HG03457 (cell line): ENCODE results near the gene E2F2.

Source experiments
- ATAC-seq: cut with Tn5 transposase; IDR thresholded peaks from one replicate; pipeline ENCODE4 v1.9.1; 2021; ENCODE audit warnings: moderate number of reproducible peaks; ENCODE audit not compliant: unreplicated experiment

Gene E2F2

DNA sequence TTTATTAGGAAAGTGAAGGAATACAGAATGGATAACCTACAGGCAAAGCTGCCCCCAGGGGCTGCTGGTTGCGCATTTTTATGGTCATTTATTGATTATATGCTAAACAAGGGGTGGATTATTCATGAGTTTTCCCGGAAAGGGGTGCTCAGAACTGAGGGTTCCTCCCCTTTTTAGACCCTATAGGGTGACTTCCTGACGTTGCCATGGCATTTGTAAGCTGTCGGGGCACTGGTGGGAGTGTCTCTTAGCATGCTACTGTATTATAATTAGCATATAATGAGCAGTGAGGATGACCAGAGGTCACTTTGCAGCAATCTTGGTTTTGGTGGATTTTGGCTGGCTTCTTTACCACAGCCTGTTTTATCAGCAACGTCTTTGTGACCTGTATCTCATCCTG, 41.2 kb downstream of the E2F2 start:
- ATAC-seq = no peak

DNA sequence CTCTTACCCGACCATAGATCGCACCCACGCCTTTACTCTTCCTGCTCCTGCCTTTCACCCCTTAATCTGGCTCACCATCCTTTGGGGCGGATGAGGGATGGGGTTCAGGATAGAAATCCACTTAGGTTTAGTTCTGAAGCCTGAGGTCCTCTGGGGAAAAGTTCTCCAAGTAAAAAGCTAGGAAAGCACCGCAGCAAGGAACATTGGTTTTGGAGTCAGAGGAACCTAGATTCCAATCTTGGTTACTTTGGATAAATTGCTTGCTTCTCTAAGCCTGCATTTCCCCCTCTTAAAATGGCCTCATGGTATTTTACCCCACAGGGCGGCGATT, 46.1 kb downstream of the E2F2 start:
- no peak for ATAC-seq

DNA sequence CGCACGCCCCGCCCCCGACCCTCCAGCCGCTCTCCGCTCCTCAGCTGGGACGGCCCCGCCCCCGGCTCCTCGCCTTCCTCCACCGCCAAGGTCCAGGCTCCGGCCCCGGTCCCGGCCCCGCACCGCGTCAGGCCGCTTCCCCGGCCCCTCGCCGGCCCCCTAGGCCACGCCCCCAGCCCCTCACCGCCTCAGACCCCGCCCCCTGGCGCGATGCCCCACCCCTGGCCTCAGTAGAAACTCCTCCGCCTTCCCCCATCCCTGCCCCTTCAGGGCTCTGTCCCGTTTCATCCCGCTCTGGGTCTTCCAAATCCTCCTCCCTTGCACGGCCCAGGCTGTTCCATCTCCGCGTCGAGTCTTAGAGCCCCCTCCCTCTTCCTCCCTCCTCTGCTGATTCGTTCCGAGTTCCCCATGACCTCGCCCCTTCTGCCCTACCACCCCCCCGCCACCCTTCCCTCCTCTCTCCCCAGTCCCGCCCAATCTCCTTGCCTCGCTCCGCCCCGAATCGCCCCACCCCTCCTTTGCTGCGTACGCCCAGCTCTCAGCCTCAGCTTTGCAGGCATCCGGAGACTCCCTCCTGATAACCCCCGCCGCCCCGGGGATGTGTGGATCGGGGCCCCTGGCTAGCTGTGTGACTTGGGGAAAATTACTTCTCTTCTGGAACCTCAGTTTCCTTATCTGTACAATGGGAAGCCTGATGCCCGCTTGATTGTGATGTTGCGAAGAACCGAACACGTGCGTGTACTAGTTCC, 46.6 kb downstream of the E2F2 start:
- no peak for ATAC-seq

DNA sequence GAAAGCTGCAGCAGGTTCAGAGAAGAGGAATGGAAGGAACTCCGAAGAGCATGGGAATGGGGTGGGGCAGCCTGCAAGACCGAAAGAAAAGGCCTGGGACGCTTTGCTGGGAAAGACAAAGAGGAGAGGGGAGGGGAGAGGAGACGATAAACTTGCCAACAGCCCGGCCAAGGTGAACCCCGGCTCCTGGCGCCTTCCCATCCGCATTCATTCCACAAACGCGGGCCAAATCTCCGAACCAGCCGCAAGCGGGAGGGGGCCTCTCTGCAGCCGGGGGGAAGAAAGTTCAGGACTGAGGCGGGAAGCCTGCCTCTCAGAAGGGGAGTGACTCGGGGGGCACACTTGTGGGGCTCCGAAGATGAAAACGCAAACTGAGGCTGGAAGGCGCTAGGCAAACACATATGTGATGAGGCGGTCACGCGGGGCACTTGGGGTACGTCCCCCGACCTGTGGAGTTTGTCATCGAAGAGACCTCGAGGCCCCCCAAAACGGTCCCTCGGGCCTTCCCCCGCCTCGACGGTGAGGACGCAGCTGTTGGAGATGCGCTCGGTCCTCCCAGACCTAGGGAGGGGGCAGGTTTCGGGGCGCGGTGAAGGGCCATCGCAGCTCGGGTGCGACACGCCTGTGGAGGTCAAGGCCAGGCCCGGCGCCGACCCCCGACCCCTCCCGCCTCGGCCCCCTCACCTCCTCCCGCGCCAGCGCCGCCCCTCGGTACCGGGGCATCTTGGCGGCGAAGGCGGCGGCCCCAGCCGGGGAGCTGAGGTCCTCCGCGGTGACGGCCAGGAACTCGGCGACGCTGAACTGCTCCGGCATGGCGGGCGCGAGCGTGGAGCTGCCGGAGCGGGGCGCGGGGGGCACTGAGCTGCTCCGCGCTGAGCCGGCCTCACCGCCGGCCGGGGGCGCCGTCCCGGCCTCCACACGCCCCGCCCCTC, 47.4 kb downstream of the E2F2 start, which contains the start of gene ASAP3:
TSS of gene ASAP3 (minus strand) at position 859 of the 932 bp plus-strand sequence. CDS start at position 813, 46 bp downstream.
- no peak for ATAC-seq

DNA sequence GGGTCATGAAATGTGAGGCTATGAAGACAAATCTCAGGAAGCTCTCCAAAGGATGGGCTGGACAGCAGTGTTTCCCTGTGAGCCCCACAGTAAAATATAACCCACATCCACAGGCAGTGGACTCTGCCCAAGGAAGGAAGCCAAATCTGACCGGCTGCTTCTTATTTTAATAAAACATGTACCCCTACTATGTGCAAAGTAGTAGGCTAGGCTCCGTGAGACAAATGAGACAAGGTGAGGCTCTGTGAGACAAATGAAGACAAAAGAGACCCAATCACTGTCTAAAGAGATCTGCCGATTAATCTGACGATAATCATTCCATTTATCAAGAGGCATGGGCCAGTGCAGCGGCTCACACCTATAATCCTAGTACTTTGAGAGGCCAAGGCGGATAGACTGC, 49.1 kb downstream of the E2F2 start:
- ATAC-seq = no peak

DNA sequence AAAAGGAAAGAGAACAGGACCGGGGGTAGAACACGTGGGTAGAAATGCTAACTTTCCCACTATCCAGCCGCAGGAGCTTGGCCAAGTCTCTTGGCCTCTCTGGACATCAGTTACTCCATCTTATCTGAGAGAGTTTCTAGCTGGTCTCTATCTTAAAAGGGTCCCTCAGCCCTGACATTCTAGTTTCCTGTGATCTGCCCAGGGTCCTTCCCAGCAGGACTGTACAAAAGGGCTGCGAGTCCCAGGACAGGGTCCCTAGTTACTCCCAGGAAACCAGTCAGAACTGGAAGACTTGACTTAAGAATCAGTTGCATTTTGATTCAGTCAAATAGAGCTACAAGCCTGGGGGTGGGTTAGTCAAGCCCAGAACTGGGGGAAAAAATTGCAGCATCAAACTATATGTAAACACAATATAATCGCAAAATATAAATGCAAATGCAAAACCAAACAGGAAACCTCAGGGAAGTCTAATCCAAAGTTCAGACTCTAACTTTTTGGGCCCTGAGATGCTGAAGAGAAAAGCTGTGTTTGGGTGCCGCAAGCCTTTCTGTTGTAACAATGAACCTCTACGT, 49.9 kb downstream of the E2F2 start:
- no peak for ATAC-seq

DNA sequence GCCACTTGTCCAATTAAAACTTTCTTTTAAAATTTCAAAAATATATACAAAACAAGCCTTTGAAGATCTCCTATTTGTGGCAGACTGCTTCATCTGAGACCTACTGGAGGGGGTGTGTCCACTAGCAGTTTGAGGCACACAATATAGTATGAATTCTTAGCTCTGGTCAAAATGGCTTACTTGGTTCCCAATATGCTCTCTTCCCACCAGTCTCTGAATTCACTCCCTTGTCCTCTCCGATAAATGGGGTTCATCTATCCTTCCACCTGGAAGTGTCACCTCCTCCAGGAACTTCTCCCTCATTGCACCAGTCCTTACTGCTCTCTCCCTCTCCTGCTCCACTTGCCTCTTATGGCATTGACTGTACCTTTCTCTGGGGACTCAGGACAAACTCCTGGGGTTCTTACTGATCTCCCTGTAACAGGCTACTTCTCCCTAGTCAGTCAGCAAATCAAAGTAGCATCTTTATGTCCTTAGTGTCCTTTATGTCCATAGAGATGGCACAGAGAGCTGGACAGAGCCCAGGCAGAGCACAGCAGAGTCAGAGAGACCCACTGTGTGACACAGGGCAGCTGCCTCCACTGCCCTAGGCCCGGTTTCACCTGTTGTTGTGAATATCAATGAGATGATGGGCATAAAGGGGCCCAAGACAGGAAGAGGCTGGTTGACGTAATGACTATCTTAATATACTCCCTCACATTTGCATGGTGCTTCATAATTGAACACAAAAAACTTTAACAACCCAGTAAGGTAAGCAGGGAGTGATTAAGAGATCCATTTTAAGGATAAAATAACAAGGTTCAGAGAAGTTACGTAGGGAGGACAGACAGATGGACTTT, 50.6 kb downstream of the E2F2 start:
- ATAC-seq = no peak

DNA sequence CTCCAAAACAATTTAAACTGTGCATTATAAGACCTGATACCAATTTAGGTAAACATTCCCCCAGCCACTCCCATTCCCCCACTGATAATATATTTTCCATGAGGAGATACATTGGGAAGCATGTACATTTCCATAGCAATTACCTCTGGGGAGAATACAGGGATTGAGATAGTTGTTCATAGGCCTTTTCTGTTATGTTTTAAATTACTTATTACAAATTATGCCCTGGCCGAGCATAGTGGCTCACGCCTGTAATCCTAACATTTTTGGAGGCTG, 51.4 kb downstream of the E2F2 start:
- ATAC-seq = no peak

DNA sequence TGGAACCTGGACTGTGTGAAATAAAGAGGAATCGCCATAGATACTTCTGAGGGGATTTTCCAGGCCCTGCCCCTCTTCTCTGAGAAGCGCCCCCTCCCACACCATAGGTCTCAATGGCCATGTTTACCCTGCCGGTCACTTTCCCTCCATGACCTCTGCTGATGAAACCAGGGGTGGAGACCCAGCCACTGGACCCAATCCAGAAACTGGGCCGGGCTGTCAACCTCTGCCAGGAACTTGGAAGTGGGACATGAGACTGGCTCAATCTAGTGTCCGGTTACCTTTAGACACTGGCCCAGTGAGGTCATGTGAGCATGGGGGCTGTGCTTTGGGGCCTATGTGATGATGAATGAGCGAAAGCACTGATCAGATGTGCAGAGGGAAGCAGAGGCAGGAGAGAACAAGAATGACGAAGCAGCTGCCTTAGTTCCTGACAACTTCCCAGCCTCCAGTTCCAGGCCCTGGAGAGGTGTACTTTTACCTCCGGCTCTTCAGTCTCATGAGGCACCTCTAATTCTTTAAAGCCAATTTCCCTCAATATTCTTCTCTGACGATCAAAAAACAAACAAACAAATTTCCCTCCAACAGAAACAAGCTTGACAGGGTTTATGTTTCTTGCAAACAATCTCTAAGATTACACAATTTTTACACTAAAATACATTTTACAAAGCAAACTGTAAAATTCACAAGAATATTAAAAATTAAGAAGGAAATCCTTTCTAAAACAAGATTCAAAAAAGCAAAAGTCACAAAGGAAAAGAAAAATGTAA, 52.0 kb downstream of the E2F2 start:
- no peak for ATAC-seq

DNA sequence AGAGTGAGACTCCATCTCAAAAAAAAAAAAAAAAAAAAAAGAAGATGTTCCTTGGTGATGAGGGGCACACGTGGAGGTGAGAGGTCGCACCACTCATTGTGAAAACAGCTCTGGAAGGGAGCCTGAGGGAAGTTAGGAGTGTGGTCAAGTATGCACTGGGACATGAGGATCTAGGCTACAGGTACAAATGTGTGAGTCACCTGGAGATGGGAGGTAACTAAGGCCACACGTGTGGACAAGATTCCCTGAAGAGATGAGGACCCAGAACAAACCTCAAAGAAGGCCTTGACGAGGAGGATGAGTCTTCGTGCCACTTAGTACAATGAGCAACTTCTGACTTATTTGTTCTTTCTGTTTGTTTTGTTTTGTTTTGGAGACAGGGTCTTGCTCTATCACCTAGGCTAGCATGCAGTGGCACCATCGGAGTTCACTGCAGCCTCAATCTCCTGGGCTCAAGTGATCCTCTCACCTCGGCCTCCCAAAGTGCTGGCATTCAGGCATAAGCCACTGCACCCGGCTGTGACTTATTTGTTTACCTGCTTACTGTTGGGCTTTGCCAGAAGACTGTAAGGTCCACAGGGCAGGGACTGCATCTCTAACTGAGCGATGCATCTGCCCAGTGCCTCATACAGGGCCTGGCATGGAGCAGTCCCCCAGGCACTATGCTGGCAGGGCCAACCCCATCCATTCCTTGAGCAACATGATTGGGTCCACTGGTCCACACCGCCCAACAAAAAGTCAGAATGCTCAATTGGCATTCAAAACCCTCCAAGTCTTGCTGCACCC, 53.5 kb downstream of the E2F2 start:
- ATAC-seq = no peak

DNA sequence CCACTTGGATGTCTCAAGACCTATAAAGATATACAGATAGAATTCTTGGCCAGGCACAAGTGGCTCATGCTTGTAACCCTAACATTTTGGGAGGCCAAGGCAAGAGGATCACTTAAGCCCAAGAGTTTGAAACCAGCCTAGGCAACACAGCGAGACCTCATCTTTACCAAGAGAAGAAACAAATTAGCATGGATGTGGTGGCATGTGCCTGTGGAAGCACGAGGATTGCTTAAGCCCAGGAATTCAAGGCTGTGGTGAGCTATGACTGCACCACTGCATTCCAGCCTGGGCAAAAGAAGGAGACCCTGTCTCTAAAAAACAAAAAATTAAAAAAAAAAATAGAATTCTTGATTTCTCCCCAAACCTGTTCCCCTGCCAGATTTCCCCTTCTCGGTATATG, 55.4 kb downstream of the E2F2 start:
- ATAC-seq = no peak

DNA sequence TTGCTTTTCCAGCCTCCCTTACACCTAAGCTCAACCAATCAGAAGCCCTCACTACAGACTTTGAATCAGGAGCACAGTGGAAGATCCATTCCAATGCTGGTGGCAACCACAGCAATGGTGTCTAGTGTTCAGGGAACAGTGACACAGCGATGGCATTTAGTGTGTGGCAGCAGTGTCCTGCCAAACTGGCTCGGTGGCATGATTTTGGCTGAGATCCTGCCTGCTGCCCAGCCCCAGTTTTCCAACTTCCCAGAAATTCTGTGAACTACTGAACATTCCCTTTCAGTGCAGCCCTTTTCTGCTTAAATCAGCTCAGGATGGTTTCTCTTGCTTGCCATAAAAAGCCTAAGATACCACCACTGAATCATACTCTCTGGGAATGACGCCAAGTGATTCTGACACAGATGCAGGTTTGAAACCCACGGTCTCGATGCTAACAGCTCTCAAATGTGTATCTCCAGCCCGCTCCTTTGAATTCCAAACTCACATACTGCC, 55.9 kb downstream of the E2F2 start:
- no peak for ATAC-seq

DNA sequence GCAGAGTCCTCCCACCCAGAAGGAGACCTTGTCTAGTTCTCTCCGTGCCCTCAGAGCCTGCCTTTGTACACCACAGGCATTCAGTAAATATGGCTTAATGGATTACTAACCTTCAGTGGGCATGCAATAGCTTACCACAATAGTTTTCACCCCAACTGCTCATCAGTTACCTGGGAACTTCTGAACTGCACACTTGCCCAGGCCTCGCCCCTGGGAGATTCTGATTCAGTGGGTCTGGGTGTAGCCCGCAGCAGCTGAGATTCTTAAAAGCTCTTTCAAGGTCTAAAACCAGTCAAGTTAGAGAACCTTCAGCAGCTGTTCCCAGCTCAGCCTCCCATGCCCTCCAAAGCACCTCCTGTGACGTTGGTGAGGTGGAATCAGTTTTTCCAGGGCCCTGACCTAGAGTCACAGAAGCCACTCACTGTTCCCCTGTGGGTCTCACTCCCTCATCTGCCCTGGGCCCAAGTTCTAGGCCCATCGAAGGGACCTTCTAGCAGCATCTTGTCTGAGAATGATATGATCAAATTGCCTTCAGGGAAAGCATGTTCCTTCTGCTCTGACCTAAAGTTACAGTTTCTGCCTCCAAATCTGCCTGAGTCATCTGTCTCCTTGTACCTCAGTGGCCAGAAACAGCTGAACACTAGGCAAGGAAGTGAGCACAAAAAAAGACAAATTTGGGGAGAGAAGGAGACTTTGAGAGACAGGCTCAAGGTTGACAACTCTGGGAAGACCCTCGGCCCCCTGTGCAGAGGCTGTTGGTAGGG, 57.8 kb downstream of the E2F2 start:
- ATAC-seq = no peak

DNA sequence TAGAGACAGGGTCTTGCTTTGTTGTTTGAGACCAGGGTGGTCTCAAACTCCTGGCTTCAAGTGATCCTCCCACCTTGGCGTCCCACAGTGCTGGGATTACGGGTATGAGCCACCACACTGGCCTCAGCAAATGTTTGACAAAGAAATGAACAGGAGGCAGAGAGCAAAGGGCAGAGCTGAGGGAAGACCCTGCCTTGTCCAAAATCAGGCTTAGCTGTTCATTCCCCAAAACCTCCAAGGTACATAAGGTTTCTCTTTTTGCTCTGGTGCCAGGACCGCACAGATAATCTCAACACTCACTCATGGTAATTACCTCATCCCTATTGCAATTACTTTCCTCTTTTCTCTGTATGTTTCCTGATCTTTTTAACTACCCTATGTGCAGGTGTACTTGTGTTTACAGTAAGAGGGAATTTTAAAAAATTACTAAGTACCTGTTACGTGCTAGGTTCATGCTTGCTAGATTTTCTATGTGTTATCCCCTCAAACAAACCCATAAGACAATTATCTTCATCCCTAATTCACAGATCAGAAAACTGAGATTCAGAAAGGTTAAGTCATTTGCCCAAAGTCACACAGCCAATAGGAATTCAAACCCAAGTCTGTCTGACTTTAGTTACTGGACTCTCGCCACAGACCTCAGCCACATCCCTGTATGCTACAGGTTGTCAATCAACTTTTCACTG, 58.5 kb downstream of the E2F2 start:
- no peak for ATAC-seq

DNA sequence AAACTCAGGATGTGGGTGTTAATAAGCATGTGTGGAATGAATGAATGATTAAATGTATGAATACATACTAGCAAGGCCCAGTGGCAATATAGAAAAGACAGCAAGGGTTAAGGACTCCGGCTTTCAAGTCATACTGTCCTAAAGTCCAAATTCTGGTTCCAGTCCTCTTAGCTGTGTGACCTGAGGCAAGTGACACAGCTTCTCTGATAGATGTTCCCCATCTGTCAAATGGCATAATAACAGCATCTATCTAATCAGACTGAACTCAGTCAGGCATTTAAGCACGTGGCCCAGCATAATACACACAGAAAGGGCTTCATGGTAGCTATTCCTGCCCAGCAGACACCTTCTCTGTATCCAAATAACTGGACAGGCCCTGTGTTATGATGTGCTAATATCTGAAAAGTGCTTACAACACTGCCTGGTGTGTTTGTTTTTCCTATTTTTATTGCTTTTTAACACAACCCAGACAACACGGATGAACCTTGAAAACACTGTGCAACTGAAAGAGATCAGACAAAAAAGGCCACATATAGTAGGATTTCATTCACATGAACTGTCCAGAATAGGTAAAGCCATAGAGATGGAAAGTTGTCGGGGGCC, 59.5 kb downstream of the E2F2 start:
- no peak for ATAC-seq

DNA sequence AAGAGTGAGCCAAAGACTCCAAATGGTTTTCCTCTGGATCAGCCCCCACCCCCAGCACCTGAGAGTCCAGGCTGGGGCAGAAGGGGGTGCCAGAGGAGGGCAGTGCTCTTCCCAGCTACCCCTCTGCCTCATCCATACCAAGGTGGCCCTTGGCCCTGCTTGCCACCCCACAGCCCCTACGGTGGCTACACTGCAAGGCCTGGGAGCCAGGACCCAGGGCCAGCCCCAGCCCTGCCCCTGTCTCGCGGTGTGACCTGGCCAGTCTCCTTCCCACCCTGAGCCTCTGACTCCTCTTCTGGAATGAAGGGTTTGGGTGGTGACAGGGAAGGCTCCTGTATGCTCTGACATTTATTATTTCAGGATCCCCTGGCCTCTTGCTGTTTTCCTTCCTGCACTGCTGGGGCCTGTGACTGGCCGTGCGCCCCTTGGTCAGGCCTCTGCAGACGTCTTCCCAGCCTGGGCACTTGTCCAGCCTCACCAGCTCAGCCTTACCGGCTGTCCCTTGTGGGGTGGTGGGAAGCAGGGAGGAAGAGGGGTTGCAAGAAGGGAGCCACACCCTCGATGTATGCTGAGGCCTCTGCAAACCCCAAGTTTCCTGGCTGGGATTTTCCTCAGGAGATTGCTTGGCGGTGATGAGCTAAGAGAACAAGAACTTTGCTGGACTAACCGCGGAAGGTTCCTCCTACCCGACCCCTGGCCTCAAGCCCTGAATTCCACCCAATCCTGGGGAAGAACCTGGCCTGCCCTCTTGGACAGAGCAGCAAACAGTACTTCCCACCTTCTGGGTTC, 60.6 kb downstream of the E2F2 start:
- ATAC-seq = no peak

DNA sequence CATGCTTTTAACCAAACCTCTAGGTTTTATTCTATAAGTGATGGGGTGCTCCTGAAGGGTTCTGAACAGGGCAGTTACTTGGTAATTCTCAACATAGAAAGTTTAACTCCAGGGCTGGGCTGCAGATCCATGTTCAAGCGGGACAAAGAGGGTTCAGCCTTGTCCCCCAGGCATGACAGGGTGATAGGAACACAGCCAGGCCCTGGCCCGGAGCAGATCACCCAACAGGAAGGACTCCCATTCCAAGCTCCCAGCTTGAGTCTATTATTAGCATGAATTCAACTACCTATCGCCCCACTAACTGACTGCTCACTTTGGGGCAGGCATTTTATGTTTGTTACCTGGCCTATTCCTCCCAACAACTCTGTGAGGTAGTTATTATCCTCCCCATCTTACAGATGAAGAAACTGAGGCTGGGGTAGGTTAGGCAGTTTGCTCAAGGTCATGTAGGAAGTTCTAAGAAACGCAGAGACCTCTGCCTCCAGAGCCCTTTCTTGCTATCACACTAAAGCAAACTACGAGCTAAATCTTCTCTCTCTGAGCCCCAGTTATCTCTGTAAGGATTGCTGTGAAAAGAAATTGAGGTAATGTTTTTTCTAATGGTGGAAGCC, 61.6 kb downstream of the E2F2 start:
- no peak for ATAC-seq
